Measurements from ENCODE around the gene PCLO. TPM values are rescaled to one million over a fixed set of nuclear protein-coding genes. Genes with fewer than 3 reads are reported as not detected.

The PCLO gene
- total RNA-seq, 1 experiment from 2014 or later = 3.1 TPM

- Mint-ChIP-seq H3K36me3 (ENCODE audit: insufficient read depth in 1 of 3, low read depth in 3 of 3) (no peaks in the 10 kb centered on the region), H3K27me3 (ENCODE audit: low read depth) (no peaks in the 10 kb centered on the region), H3K4me3 (no peak overlapping the region), H3K4me1 (peaks cover 24 to 26% of the 10 kb centered on the region in 2 experiments), H3K9me3 (no peaks in the 10 kb centered on the region), H3K27ac (no peak overlapping the region)
- H4K5ac ChIP-seq (ENCODE audit: insufficient read length, low read depth, low read length) = no peak overlapping the region
- no peak overlapping the region for H3K9ac ChIP-seq (ENCODE audit: extremely low read depth, insufficient read length, low read length)
- H2BK15ac ChIP-seq (ENCODE audit: low read depth, low read length) = no peak overlapping the region
- no peak overlapping the region for H3K14ac ChIP-seq (ENCODE audit: insufficient read depth, low read length)
- H2BK120ac ChIP-seq (ENCODE audit: low read depth, low read length, poor library complexity, severe bottlenecking) = no peak overlapping the region
- DNase-seq = no peak
- H2AFZ ChIP-seq (ENCODE audit: low read length) = peak overlapping the region; percentile 50
- no peak overlapping the region for H3K18ac ChIP-seq (ENCODE audit: insufficient read length, low read depth, low read length)
- H3K4me1 ChIP-seq (ENCODE audit: insufficient read depth, low read length) = peaks cover 4% of the 10 kb centered on the region; the same call in 1 of the 2 replicates
- H2BK12ac ChIP-seq (ENCODE audit: insufficient read length, low read depth, low read length) = no peak overlapping the region
- no peak overlapping the region for H2BK5ac ChIP-seq (ENCODE audit: insufficient read length, low read length)
- no peaks in the 10 kb centered on the region for H3K9me3 ChIP-seq (ENCODE audit: control insufficient read depth, low read depth, low read length)
- no peak for TF ChIP-seq CTCF (conservative IDR thresholded peaks at IDR 0.05)
- no peaks in the 10 kb centered on the region for H4K20me1 ChIP-seq (ENCODE audit: control insufficient read depth, insufficient read depth, insufficient read length)
- no peak overlapping the region for H4K8ac ChIP-seq (replicated peaks; ENCODE audit: insufficient read length, low read depth, low read length)
- no peaks in the 10 kb centered on the region for H3K23me2 ChIP-seq (ENCODE audit: insufficient read length, low read depth, low read length, poor library complexity, severe bottlenecking)
- H3T11ph ChIP-seq (ENCODE audit: low read length) = no peak overlapping the region
- no peak overlapping the region for H3K23ac ChIP-seq (ENCODE audit: insufficient read length, low read depth, low read length)
- no peak overlapping the region for H2BK20ac ChIP-seq (ENCODE audit: low read depth, low read length, poor library complexity, severe bottlenecking)
- no peak overlapping the region for H3K27ac ChIP-seq (ENCODE audit: insufficient read length, low read depth, low read length)
- no peak overlapping the region for H3K4me2 ChIP-seq (ENCODE audit: insufficient read depth, insufficient read length, low read length)
- H3K4ac ChIP-seq (ENCODE audit: low read depth, low read length) = no peak overlapping the region
- no peak overlapping the region for H4K91ac ChIP-seq (ENCODE audit: insufficient read length, low read depth, low read length)
- no peak overlapping the region for H3K56ac ChIP-seq (ENCODE audit: insufficient read length, low read depth, low read length)
- H3K79me2 ChIP-seq (ENCODE audit: insufficient read depth, low read length) = no peaks in the 10 kb centered on the region
- WGBS (ENCODE audit: extremely low coverage, insufficient read length, low lambda C conversion rate) = no CpG with 5 or more reads among the region's 1 CpG
- no peaks in the 10 kb centered on the region for H3K27me3 ChIP-seq (ENCODE audit: insufficient read depth, low read length)
- no peak overlapping the region for H2AK5ac ChIP-seq (ENCODE audit: insufficient read length, low read length)
- no peaks in the 10 kb centered on the region for H3K79me1 ChIP-seq (ENCODE audit: insufficient read depth, low read depth, low read length, poor library complexity, severe bottlenecking)
These were observed 38.7 kb upstream of the PCLO start for GRCh38 chr7:83201355-83201754.
